ENCODE results near the gene CNTNAP5.

Gene CNTNAP5

DNA sequence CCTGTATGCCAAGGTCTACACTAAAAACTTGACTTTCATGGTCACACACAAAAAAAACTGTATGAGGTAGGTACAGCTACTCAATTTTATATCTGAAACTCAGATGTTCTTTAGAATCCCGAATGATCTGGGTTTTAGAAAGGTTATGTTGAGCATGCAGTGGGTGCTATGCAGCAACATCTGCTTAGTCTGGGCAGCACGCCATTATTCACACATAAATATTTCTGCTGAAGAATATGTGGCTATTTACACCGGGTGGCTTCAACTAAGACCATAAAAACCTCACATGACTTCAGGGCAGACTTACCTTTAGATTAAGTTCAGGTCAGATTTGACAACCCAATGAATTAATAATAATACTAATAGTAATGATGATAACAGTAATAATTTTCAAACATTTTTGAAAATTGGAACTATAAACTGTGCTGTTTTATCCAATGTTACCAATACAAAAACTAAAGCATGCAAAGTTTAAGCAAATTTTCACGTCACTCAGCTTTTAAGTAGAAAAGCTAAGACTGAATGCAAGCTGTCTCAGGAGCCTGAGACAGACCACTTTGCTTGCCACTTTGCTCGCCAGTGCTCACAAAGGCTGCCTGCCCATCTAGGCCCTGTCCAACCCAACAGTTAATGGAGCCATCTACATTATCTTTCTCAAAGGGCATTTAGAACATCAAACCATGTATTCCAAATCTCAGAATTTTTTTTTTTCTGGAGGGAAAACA is 292.0 kb downstream of the CNTNAP5 start:
- Mint-ChIP-seq H3K36me3 (ENCODE audit: low read depth) (no peaks in the 10 kb centered on the region), H3K27ac (no peak overlapping the region), H3K27me3 (ENCODE audit: low read depth) (no peaks in the 10 kb centered on the region), H3K4me3 (no peak overlapping the region), H3K4me1 (ENCODE audit: low read depth) (no peaks in the 10 kb centered on the region), H3K9me3 (peaks cover 14% of the 10 kb centered on the region)
- no peak for DNase-seq (ENCODE audit: low spot score)

GRCh38 chr2:124317628-124318027 is 292.5 kb downstream of the CNTNAP5 start:
- H3K4me3 Mint-ChIP-seq: no peak overlapping the region
- H3K9me3 Mint-ChIP-seq: peaks cover 14% of the 10 kb centered on the region
- H3K36me3 Mint-ChIP-seq (ENCODE audit: low read depth): no peaks in the 10 kb centered on the region
- H3K4me1 Mint-ChIP-seq (ENCODE audit: low read depth): no peaks in the 10 kb centered on the region
- no peaks in the 10 kb centered on the region for H3K27me3 Mint-ChIP-seq (ENCODE audit: low read depth)
- DNase-seq (ENCODE audit: low spot score): no peak
- no peak overlapping the region for H3K27ac Mint-ChIP-seq

DNA sequence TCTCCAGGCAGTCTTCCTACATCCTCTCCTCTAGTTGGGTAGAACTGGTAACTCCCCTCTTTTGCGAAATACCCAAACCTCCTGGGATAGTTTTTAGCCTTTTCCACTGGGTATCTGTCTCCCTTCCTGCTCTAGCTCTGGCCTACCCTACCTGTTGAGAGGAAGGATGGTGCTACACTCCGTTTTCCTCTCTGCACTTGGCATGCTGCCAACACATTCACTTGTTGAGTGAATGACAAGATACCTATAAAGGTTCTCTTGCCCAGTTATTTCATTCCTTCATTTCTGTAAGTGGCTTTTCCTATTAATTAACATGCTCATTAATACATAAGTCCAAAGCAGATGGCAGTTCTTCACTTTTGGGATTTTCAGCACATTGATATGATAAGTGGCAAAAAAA is 293.8 kb downstream of the CNTNAP5 start:
- Mint-ChIP-seq H3K27ac (no peak overlapping the region), H3K36me3 (ENCODE audit: low read depth) (no peaks in the 10 kb centered on the region), H3K4me3 (no peak overlapping the region), H3K9me3 (peaks cover 14% of the 10 kb centered on the region), H3K27me3 (ENCODE audit: low read depth) (no peaks in the 10 kb centered on the region), H3K4me1 (ENCODE audit: low read depth) (no peaks in the 10 kb centered on the region)
- DNase-seq (ENCODE audit: low spot score): no peak

DNA sequence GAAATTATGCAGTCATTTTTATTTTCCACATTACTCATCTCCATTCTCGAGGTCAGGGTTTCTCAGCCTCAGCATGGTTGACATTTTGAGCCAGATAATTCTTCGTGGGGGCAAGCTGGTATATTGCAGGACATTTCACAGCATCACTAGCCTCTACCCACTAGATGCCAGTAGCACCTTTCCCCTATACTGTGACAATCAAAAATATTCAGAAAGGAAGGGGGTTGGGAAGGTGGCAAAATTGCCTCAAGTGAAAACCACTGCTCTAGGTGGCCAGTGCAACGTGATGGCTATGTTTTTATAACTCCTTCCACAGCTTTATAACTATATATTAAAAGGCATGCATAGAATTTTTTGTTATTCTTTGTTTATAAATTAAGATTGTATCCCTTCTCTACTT is 294.5 kb downstream of the CNTNAP5 start:
- no peaks in the 10 kb centered on the region for H3K27me3 Mint-ChIP-seq (ENCODE audit: low read depth)
- no peaks in the 10 kb centered on the region for H3K4me1 Mint-ChIP-seq (ENCODE audit: low read depth)
- H3K27ac Mint-ChIP-seq: no peak overlapping the region
- no peak for DNase-seq (ENCODE audit: low spot score)
- no peaks in the 10 kb centered on the region for H3K36me3 Mint-ChIP-seq (ENCODE audit: low read depth)
- peaks cover 19% of the 10 kb centered on the region for H3K9me3 Mint-ChIP-seq
- H3K4me3 Mint-ChIP-seq: no peak overlapping the region

- H3K27me3 Mint-ChIP-seq (ENCODE audit: low read depth): no peaks in the 10 kb centered on the region
Observed at GRCh38 chr2:124320051-124320688, 295.1 kb downstream of the CNTNAP5 start.

DNA sequence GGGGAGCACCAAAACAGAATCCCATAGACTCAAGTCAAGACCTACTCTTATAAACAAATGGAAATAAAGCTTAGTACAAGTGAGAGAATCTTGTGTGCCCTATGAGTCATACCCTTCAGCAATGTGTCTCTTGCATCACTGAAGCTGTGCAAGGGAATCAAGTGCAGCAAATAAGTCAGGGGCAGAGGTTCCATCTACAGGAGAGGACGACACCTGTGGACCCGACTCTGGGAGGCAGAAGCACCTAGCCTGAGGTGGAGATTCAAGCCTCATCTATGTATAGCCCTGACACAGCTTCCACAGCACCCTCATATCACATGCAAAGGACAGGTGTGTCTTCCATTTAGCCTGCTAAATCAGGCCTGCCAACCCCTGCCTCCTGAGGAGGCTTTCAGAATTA is 298.2 kb downstream of the CNTNAP5 start:
- Mint-ChIP-seq H3K27me3 (ENCODE audit: low read depth) (no peaks in the 10 kb centered on the region), H3K27ac (no peak overlapping the region), H3K4me1 (ENCODE audit: low read depth) (no peaks in the 10 kb centered on the region), H3K9me3 (peaks cover 19% of the 10 kb centered on the region), H3K36me3 (ENCODE audit: low read depth) (no peaks in the 10 kb centered on the region), H3K4me3 (no peak overlapping the region)
- DNase-seq (ENCODE audit: low spot score): no peak

More at GRCh38 chr2:124320051-124320688, 295.1 kb downstream of the CNTNAP5 start:
- H3K27ac Mint-ChIP-seq: no peak overlapping the region
- H3K9me3 Mint-ChIP-seq: peaks cover 23% of the 10 kb centered on the region
- no peaks in the 10 kb centered on the region for H3K36me3 Mint-ChIP-seq (ENCODE audit: low read depth)
- no peak overlapping the region for H3K4me3 Mint-ChIP-seq
- no peak for DNase-seq (ENCODE audit: low spot score)
- H3K4me1 Mint-ChIP-seq (ENCODE audit: low read depth): no peaks in the 10 kb centered on the region

DNA sequence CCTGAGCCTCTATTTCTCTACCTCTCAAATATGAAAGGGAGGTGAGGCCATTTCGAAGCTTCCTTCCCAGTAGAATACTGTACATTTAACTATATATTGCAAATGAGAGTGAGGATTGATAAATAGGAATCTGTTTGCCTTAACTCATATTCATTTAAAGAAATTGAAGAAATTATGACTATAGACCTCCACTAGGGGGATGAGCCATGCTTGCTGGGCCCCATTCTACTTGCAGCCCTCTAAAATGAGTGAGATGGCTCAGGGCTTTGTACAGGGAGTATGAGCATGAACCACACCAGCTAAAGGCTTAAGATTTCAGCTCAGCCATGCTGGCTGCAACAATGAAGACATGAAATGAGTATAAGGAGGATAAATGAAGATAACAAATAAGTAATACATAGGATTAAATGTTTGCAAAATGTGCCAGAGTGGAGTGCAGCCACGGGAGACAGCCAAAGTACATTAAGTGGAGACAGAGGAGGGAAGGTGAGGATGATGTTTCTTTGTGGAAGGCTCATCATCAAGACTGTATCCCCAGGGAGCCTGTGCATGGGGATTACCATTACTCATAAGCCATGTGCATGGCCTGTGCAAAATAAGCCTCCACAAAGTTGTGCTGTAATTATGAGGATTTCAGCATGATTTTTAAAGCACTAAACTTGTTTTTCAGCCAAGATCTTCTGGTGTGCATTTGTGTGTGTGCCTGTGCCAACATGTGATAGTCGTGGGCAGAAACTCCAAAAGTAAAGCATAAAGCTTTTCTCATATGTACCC is 300.8 kb downstream of the CNTNAP5 start:
- no peaks in the 10 kb centered on the region for H3K4me1 Mint-ChIP-seq (ENCODE audit: low read depth)
- DNase-seq (ENCODE audit: low spot score): no peak
- no peak overlapping the region for H3K27ac Mint-ChIP-seq
- no peaks in the 10 kb centered on the region for H3K27me3 Mint-ChIP-seq (ENCODE audit: low read depth)
- H3K36me3 Mint-ChIP-seq (ENCODE audit: low read depth): no peaks in the 10 kb centered on the region
- no peak overlapping the region for H3K4me3 Mint-ChIP-seq
- H3K9me3 Mint-ChIP-seq: peaks cover 10% of the 10 kb centered on the region

GRCh38 chr2:124327303-124327702 is 302.2 kb downstream of the CNTNAP5 start:
- Mint-ChIP-seq H3K27ac (no peak overlapping the region), H3K36me3 (ENCODE audit: low read depth) (no peaks in the 10 kb centered on the region), H3K4me3 (no peak overlapping the region), H3K27me3 (ENCODE audit: low read depth) (no peaks in the 10 kb centered on the region), H3K9me3 (peaks cover 9% of the 10 kb centered on the region), H3K4me1 (ENCODE audit: low read depth) (no peaks in the 10 kb centered on the region)
- DNase-seq (ENCODE audit: low spot score): no peak

DNA sequence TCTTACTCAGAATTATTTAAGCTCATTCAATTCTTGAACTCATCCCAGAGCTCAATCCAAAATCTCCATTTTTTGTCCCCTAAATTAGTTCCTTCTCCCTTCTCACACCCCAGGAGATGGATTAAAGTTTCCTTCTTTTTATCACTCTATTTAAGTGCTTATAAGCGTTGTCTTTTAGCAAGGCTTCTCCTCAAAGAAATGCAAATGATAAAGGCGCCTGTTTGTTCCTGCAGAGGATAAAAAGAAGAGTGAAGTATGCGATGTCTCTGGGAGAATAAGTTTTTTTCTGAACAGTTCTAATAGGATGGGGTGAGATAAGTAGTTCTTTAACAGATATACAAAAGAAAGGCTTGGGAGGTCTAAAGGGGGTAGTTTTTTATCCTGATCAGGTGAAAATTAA is 303.3 kb downstream of the CNTNAP5 start:
- Mint-ChIP-seq H3K27me3 (ENCODE audit: low read depth) (no peaks in the 10 kb centered on the region), H3K4me1 (ENCODE audit: low read depth) (no peaks in the 10 kb centered on the region)

GRCh38 chr2:124333784-124334183 is 308.7 kb downstream of the CNTNAP5 start:
- Mint-ChIP-seq H3K4me3 (no peak overlapping the region), H3K9me3 (peaks cover 5% of the 10 kb centered on the region), H3K27me3 (ENCODE audit: low read depth) (no peaks in the 10 kb centered on the region), H3K4me1 (ENCODE audit: low read depth) (no peaks in the 10 kb centered on the region), H3K36me3 (ENCODE audit: low read depth) (no peaks in the 10 kb centered on the region), H3K27ac (no peak overlapping the region)
- DNase-seq (ENCODE audit: low spot score): no peak

More for the DNA sequence above, 303.3 kb downstream of the CNTNAP5 start:
- Mint-ChIP-seq H3K27ac (no peak overlapping the region), H3K4me3 (no peak overlapping the region), H3K9me3 (peaks cover 9% of the 10 kb centered on the region), H3K36me3 (ENCODE audit: low read depth) (no peaks in the 10 kb centered on the region)
- DNase-seq (ENCODE audit: low spot score): no peak

DNA sequence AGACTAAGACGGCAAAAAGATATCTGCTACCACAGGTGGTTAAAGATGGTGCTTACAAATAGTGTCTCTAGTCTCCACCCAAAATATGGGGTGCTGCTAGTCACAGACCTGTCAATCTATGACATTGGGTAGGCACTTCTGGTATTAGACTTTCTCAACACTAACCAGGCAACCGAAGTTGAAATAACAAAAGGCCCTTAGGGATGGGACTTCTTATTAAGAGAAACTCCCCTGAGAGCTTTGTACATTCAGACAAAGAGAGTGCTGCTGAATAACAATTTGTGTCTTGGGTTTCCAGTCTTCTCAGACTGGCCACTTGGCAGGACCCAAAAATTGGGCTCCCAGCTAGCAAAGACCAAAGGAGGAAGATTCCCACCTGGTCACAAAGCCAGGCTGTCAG is 310.0 kb downstream of the CNTNAP5 start:
- no peak for DNase-seq (ENCODE audit: low spot score)
- H3K4me1 Mint-ChIP-seq (ENCODE audit: low read depth): no peaks in the 10 kb centered on the region
- H3K27ac Mint-ChIP-seq: no peak overlapping the region
- H3K9me3 Mint-ChIP-seq: peaks cover 16% of the 10 kb centered on the region
- H3K27me3 Mint-ChIP-seq (ENCODE audit: low read depth): no peaks in the 10 kb centered on the region
- no peak overlapping the region for H3K4me3 Mint-ChIP-seq
- no peaks in the 10 kb centered on the region for H3K36me3 Mint-ChIP-seq (ENCODE audit: low read depth)

GRCh38 chr2:124339709-124340108 is 314.6 kb downstream of the CNTNAP5 start:
- peaks cover 20% of the 10 kb centered on the region for H3K9me3 Mint-ChIP-seq
- no peak for DNase-seq (ENCODE audit: low spot score)
- H3K4me3 Mint-ChIP-seq: no peak overlapping the region
- no peak overlapping the region for H3K27ac Mint-ChIP-seq
- H3K36me3 Mint-ChIP-seq (ENCODE audit: low read depth): no peaks in the 10 kb centered on the region
- no peaks in the 10 kb centered on the region for H3K4me1 Mint-ChIP-seq (ENCODE audit: low read depth)
- H3K27me3 Mint-ChIP-seq (ENCODE audit: low read depth): no peaks in the 10 kb centered on the region

DNA sequence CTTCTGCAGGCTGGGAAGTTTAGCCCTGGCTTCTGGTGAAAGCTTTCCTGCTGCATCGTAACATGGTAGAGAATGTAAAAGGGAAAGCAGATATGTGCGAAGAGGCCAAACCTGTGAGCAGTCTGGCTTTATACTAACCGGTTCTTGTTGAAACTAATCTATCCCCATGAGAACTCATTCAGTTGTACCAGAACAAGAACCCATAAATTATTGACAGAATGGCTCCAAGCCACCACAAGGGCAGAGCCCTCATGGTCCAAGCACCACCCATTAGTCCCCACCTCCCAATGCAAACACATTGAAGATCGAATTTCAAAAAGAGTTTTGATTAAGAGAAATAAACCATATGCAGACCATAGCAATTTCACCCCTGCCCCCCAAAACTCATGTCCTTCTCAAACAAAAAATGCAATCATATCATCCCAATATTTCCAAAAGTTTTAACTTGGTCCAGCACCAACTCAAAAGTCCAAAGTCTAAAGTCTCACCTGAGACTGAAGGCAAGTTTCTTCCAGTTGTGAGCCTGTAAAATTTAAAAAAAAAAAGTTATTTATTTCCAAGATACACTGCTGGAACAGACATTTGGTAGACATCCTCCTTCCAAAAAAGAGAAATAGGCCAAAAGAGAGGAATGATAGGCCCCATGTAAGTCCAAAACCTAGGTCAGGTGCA is 318.9 kb downstream of the CNTNAP5 start:
- Mint-ChIP-seq H3K4me1 (ENCODE audit: low read depth) (no peaks in the 10 kb centered on the region), H3K4me3 (no peak overlapping the region)

GRCh38 chr2:124347209-124347608 is 322.1 kb downstream of the CNTNAP5 start:
- no peak overlapping the region for H3K27ac Mint-ChIP-seq
- peaks cover 17% of the 10 kb centered on the region for H3K9me3 Mint-ChIP-seq
- H3K36me3 Mint-ChIP-seq (ENCODE audit: low read depth): no peaks in the 10 kb centered on the region
- no peak for DNase-seq (ENCODE audit: low spot score)
- H3K4me1 Mint-ChIP-seq (ENCODE audit: low read depth): no peaks in the 10 kb centered on the region
- H3K27me3 Mint-ChIP-seq (ENCODE audit: low read depth): no peaks in the 10 kb centered on the region
- H3K4me3 Mint-ChIP-seq: no peak overlapping the region

More for the DNA sequence above, 318.9 kb downstream of the CNTNAP5 start:
- Mint-ChIP-seq H3K9me3 (peaks cover 18% of the 10 kb centered on the region), H3K36me3 (ENCODE audit: low read depth) (no peaks in the 10 kb centered on the region), H3K27me3 (ENCODE audit: low read depth) (no peaks in the 10 kb centered on the region), H3K27ac (no peak overlapping the region)
- no peak for DNase-seq (ENCODE audit: low spot score)
